ENCODE measurements around the gene SPATA13.
A peak's percentile ranks its signal among the peaks of the same experiment; 100 is the strongest.

Gene SPATA13

GRCh38 chr13:24225930-24226329 lies 65.4 kb downstream of the SPATA13 start:
- DNase-seq: no peak

- DNase-seq: no peak
These were observed 66.2 kb downstream of the SPATA13 start for GRCh38 chr13:24226762-24227161.

GRCh38 chr13:24228852-24229458 lies 68.4 kb downstream of the SPATA13 start:
- peak; percentile 77 for DNase-seq

GRCh38 chr13:24230428-24231072 lies 70.0 kb downstream of the SPATA13 start:
- DNase-seq: no peak

GRCh38 chr13:24231377-24231776 lies 70.9 kb downstream of the SPATA13 start:
- DNase-seq: no peak

GRCh38 chr13:24232037-24232436 lies 71.5 kb downstream of the SPATA13 start:
- DNase-seq: no peak

GRCh38 chr13:24232474-24232873 lies 72.0 kb downstream of the SPATA13 start:
- DNase-seq: no peak

GRCh38 chr13:24233351-24233901 lies 72.9 kb downstream of the SPATA13 start:
- DNase-seq: peak; percentile 72

DNA sequence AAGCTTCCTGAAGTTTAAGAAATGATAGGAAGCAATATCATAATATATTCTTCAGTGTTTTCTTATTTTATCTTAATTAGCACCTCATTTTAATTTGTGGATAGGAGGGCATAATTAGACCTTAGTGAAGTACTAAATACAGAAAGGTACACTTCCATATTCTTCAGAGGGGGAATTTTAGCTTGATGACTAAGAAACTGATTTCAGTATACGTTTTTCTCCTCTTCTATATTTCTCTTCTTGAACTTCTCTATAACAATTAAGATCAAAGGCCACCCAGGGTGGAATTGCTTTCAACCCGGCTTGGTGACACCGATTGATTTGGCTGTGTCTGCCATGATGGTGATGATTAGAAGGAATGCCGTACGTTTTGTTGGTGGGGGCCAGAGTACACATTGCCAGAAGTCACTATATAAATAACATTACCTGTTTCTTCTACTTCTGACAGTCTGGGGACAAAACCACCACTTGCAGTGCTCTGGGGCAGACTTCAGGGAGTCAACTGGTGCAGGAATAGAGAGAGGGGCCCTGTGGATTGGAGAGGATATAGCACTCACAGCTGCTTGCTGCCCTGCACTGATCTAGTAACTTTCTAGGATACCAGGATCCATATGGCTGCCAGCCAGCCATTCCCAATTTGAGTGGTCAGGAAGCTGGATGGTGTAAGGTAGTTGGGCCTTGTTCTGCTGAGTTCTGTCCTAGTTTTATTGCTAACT lies 73.8 kb downstream of the SPATA13 start:
- no peak for DNase-seq

DNA sequence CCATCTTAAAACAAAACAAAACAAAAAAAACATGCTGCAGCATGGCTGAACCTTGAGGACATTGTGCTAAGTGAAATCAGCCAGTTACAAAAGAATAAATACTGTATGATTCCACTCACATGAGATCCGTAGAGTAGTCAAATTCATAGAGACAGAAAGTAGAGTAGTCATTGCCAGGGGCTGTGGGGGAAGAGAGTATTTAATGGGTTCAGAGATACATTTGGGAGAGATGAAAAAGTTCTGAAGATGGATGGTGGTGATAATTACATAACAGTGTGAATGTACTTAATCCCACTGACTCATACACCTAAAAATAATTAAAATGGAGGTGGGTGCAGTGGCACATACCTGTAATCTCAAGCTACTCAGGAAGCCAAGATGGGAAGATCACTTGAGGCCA lies 76.8 kb downstream of the SPATA13 start:
- no peak for DNase-seq

DNA sequence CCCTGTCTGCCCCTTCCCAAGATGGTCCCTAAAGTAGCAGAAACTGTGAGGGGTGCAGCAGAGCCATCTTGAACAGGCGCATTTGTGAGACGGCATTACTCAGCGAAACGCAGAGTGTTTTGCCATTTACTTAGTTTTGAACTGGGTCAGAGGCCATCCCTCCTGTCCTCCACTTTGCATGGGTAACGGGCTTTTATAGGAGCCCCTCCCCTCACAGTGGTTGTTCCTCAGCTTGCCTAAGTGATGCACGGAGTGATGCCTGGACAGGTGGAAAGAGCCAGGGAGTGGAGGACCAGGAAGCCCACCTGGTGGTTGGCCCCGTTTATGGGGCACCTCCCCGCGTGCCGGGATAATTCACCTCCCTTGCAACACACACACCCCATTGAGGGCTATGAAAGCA lies 80.8 kb downstream of the SPATA13 start:
- no peak for DNase-seq

- DNase-seq: no peak
These were observed 81.6 kb downstream of the SPATA13 start for GRCh38 chr13:24242100-24242499.

- no peak for DNase-seq
These were observed 82.8 kb downstream of the SPATA13 start for GRCh38 chr13:24243302-24243701.

GRCh38 chr13:24244802-24245201 lies 84.3 kb downstream of the SPATA13 start:
- DNase-seq: no peak

DNA sequence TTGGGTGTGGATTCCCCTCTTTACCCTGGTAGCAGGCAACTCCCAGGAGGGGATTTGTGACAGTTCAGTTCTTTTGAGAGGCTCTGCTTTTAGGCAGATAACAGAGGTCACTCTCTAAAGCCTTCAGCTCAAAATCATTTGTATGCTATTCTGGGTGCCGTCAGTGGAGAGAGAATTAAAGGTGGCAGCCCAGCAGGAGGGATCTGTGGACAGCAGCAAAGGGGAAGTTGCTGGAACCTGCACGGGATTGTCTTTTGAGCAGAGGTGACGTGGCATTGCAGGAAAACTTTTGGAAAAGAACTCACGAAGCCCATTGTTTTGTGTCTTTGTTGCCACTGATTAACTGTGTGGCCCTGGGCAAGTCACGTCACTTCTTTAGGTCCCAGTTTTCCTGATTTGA lies 86.5 kb downstream of the SPATA13 start:
- no peak for DNase-seq

- no peak for DNase-seq
These were observed 89.1 kb downstream of the SPATA13 start for GRCh38 chr13:24249624-24250023.

- peak; percentile 56 for DNase-seq
These were observed 90.0 kb downstream of the SPATA13 start for GRCh38 chr13:24250376-24251057.

DNA sequence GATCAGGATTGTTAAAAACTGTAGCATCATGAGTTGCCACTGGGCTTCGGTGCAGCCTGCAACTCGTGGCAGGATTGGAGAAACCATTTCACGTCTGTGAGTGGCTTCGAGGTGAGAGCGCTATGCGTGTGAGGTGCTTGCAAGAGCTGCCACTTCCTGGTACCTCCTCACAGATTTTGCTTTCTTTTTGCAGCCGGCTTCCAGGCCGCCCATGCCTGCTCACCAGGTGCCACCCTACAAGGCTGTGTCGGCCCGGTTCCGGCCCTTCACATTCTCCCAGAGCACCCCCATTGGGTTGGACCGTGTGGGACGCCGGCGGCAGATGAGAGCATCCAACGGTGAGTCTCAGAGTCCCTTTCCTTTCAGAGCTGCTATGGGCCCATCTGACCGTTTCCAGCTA lies 91.0 kb downstream of the SPATA13 start:
- no peak for DNase-seq

DNA sequence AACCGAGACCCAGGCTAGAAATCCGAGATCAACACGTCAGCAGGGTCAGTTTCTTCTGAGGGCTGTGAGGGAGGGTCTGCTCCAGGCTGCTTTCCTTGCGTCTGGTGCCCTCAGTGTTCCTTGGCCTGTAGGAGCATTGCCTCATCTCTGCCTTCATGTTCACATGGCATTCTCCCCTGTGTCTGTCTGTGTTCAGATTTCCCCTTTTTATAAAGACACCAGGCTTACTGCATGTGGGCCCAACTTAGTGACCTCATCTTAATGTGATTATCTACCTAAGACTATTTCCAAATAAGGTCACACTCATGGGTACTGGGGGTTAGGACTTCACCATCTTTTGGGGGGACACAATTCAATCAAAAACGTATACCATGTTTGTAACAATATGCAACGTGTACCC lies 91.6 kb downstream of the SPATA13 start:
- no peak for DNase-seq

DNA sequence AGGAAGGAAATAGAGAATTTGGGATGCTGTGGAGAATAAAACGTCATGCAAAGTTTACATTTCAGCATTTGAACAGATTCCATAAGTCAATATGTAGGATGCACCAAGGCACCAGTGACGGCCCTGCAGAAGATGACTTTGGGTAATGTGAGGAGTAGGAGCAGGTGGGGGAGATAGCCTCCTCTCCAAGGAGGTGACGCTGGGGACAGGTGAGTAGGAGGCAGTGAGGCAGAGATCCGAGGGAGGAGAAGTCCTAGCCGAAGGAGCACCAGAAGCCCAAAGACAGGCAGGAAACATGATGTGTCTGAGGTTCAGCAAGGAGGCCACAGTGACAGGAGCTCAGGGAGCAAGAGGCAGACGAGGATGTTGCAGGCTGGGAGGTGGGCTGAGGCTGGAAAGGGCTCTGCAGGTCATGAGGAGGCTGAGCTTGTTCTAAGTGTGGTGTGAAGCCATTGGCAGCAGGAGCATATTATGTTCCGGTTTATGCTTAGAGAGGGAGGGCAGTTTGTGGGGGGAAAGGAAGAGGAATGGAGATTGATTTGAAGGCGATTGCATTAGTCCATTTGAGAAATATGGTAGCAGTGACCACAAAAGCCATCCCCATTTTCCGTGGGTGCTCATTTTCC lies 93.1 kb downstream of the SPATA13 start:
- DNase-seq: no peak

DNA sequence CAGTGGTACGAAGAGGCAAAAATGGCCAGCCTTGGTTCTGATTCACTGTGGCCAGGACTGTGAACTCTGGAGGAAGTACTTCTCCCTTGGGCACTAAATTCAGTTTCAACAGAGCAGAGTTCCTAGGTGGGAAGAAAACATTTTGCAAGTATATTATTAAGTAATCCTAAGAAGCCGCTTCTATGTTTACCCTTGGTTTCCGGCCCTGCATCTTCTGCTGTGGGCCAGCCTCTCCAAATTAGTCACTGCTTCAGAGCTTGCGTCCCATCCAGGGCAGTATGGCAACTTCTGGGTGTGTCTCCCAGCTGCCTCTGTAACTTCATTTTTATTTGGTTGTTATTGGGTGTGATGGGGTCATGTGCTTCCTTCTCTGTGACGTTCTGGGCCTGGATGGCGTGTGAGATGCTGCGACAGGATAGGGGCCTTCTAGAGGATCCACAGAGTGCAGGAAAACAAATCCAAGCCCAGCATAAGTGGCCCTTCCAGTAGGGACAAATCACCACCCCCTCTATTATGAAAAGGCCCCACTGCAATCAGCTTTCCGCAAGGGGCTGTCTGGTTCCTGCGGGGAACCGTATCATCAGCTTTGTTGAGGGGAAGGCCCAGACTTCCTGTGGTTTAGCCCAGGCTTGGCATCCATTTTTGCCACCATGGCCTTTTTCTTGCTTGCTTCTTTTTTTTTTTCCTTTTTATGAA lies 93.8 kb downstream of the SPATA13 start:
- no peak for DNase-seq

DNA sequence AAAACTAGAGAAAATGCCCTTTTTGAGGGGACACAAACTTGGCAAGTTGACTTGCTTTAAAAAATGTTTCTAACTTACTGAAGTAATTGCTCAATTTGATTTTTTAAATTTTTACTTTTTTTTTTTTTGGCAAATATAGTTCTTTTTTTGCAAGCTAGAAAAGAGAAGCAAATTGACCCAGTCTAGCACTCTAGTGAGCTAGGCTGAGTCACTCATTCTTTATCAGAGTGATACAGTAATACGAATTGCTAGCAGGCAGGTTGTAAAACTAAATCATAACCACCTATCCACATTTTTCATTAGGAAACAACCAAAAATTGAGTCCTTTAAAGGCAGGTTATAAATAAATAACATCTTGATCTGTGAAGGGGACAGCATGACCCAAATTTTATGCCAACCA lies 97.0 kb downstream of the SPATA13 start:
- no peak for DNase-seq
